Endothelial cell of umbilical vein (primary cell): ENCODE measurements around the gene TMEM50B.

ENCODE experiments used
- CTCF ChIP-seq, 2 donors: IDR thresholded peaks; 1 replicate in 1 of 2; 2 replicates in 1 of 2; pipeline ENCODE4 v1.5.1; 2011; ENCODE audit warnings: low read length in 2 of 2, mild to moderate bottlenecking in 2 of 2, moderate library complexity in 2 of 2, control low read depth in 1 of 2, inconsistent platforms in 1 of 2, low read depth in 1 of 2; ENCODE audit not compliant: insufficient read depth in 1 of 2; ENCODE audit errors: extremely low read depth in 1 of 2
- EZH2 ChIP-seq: IDR thresholded peaks from 2 replicates; pipeline ENCODE4 v1.6.1; 2012; ENCODE audit warnings: borderline replicate concordance, low read depth, mild to moderate bottlenecking, moderate library complexity, low read length, inconsistent platforms; ENCODE audit not compliant: severe bottlenecking
- FOS ChIP-seq: IDR thresholded peaks from 2 replicates; pipeline ENCODE4 v1.6.1; 2011; ENCODE audit warnings: mild to moderate bottlenecking, low read length, moderate library complexity, borderline replicate concordance; ENCODE audit not compliant: insufficient read depth
- JUN ChIP-seq: IDR thresholded peaks from 2 replicates; pipeline ENCODE4 v1.6.1; 2011; ENCODE audit warnings: borderline replicate concordance, low read depth; ENCODE audit not compliant: insufficient read length, insufficient read depth
- MAX ChIP-seq: IDR thresholded peaks from 2 replicates; pipeline ENCODE4 v1.6.1; 2011; ENCODE audit not compliant: insufficient read depth, insufficient read length
- MYC ChIP-seq: IDR thresholded peaks from one replicate; pipeline ENCODE4 v1.6.1; 2011; ENCODE audit warnings: mild to moderate bottlenecking, low read depth, low read length
- POLR2A ChIP-seq: IDR thresholded peaks from 2 replicates; pipeline ENCODE4 v1.6.1; 2012; ENCODE audit warnings: low read depth, mild to moderate bottlenecking, control low read depth, low read length
- POLR2AphosphoS5 ChIP-seq: IDR thresholded peaks from 2 replicates; pipeline ENCODE4 v1.6.1; 2012; ENCODE audit warnings: low read depth, mild to moderate bottlenecking, control low read depth, low read length, moderate library complexity; ENCODE audit not compliant: insufficient read depth

GRCh38 chr21:33458861-33459260 is 20.9 kb downstream of the TMEM50B start:
- TF ChIP-seq CTCF (IDR thresholded peaks at IDR 0.05; ENCODE audit: extremely low read depth in 1 of 2, insufficient read depth in 1 of 2, low read depth in 1 of 2, low read length in 2 of 2) (no peak), MYC (no peak), EZH2 (no peak), POLR2AphosphoS5 (no peak), POLR2A (no peak), FOS (no peak), JUN (no peak), MAX (no peak)
